HT1080 (cell line): Measurements from ENCODE around the gene MPHOSPH9. TPM values are rescaled to one million over a fixed set of nuclear protein-coding genes. Genes with fewer than 3 reads are reported as not detected.

Experiments used
- DNase-seq: peaks from one replicate; pipeline ENCODE4 v3.0.0-alpha.2; 2015; ENCODE audit warnings: low read depth
- total RNA-seq: library from RNA; depleted of rRNA; stranded (reverse); fragments of >200 nt; shearing (Covaris generic); gene quantifications from 2 replicates; pipeline ENCODE4 v1.2.3, GENCODE V29; 2014

MPHOSPH9 gene
- total RNA-seq, 1 experiment from 2014 or later: 42.1 TPM

- no peak for DNase-seq
Measured at GRCh38 chr12:123150744-123151456, 82.0 kb downstream of the MPHOSPH9 start, which contains the start of gene PITPNM2. PITPNM2 (minus strand) TSS chr12:123151090; CDS start chr12:123034590, 116,500 bp downstream.

- DNase-seq: no peak
Measured at GRCh38 chr12:123150275-123150743, 82.6 kb downstream of the MPHOSPH9 start.

GRCh38 chr12:123149501-123150274 lies 83.3 kb downstream of the MPHOSPH9 start:
- DNase-seq: no peak

- no peak for DNase-seq
Measured at GRCh38 chr12:123149088-123149487, 83.9 kb downstream of the MPHOSPH9 start.

- DNase-seq: no peak
Measured at GRCh38 chr12:123148655-123149054, 84.3 kb downstream of the MPHOSPH9 start.

GRCh38 chr12:123148223-123148622 lies 84.7 kb downstream of the MPHOSPH9 start:
- no peak for DNase-seq

- DNase-seq: no peak
Measured at GRCh38 chr12:123145211-123145610, 87.7 kb downstream of the MPHOSPH9 start.

- DNase-seq: no peak
Measured at GRCh38 chr12:123143736-123144461, 89.0 kb downstream of the MPHOSPH9 start.

- DNase-seq: no peak
Measured at GRCh38 chr12:123142921-123143735, 89.8 kb downstream of the MPHOSPH9 start.

GRCh38 chr12:123142518-123142840 lies 90.5 kb downstream of the MPHOSPH9 start:
- DNase-seq: no peak

GRCh38 chr12:123141615-123142517 lies 91.1 kb downstream of the MPHOSPH9 start:
- DNase-seq: peak; percentile 77

GRCh38 chr12:123140676-123141614 lies 92.0 kb downstream of the MPHOSPH9 start:
- DNase-seq: no peak

GRCh38 chr12:123139926-123140675 lies 92.8 kb downstream of the MPHOSPH9 start:
- DNase-seq: peak; percentile 72

- no peak for DNase-seq
Measured at GRCh38 chr12:123135688-123136087, 97.3 kb downstream of the MPHOSPH9 start.

GRCh38 chr12:123134826-123135225 lies 98.1 kb downstream of the MPHOSPH9 start:
- DNase-seq: no peak

GRCh38 chr12:123134271-123134671 lies 98.7 kb downstream of the MPHOSPH9 start:
- no peak for DNase-seq

- DNase-seq: no peak
Measured at GRCh38 chr12:123133701-123134100, 99.2 kb downstream of the MPHOSPH9 start.
